Measurements from ENCODE around the gene MTG2.

The MTG2 gene

GRCh38 chr20:62182469-62183425, at the start of gene MTG2:
Gene MTG2 (plus strand): TSS chr20:62183028. CDS start chr20:62193421, 10,393 bp downstream.
- no peak for FAIRE-seq

DNA sequence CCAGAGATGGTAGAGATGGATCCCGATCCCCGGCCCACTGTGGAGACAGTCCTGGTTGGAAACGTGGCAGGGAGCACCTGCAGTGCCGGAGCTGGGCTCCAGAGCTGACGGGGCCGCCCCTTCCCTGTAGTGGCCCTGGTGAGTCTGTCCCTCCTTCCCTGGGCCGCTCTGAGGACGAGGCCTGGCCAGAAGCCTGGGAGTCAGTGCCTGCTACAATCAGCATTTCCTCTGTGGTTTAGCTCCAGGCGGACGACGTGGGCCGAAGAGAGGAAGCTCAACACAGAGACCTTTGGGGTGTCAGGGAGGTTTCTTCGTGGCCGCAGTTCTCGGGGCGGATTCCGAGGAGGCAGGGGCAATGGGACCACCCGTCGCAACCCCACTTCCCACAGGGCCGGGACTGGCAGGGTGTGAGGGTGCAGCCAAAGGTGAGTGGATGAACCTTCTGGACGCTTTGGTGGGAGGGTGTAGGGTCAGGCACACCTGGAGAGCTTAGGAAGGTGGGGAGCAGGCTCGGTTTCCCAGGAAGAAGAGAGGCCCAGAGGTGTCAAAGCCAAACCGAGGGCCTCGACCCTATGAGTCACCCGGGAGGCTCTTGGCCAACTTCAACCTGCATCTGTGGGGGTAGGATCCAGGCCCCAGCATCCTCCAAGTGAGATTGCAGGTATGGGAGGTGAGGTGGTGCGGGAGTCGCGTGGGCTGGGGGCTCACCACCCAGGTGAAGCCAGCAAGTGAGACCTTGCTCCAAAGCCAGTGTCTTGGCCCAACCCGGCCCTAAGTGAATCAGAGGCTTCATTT, 49.6 kb upstream of the MTG2 start:
- no peak for FAIRE-seq

DNA sequence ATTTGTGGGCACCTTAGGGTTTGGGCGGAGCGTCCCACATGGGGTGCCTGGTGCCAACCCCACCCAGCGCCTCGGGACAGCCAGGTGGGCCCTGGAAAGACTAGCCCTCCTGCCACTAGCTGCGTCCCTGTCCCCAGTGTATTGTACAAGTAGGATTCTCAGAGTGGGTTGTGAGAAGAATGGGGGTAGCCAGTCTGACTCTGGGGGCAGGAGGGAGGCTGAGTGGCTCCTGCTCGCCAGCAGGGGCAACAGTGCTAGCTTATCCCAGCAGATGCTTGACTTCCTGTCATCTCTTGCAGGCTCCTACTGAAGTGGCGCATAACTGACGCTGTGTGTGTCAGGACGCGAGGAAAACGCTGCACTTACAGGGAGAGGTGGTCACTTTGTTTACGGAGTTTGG, 49.0 kb upstream of the MTG2 start:
- FAIRE-seq = no peak

DNA sequence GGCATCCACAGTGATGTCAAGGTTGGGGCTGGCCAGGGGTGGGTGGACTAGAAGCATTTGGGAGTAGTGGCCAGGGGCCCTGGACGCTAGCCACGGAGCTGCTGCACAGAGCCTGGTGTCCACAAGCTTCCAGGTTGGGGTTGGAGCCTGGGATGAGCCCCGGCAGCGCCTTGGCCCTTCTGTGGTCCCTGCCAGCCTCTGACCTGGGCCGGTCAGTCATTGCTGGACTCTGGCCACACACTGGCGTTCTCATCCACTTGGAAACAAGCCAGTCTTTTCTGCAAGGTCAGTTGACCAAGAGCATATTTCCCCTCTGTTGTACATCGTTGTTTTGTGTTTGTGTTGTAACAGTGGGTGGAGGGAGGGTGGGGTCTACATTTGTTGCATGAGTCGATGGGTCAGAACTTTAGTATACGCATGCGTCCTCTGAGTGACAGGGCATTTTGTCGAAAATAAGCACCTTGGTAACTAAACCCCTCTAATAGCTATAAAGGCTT, 48.0 kb upstream of the MTG2 start:
- FAIRE-seq = no peak

DNA sequence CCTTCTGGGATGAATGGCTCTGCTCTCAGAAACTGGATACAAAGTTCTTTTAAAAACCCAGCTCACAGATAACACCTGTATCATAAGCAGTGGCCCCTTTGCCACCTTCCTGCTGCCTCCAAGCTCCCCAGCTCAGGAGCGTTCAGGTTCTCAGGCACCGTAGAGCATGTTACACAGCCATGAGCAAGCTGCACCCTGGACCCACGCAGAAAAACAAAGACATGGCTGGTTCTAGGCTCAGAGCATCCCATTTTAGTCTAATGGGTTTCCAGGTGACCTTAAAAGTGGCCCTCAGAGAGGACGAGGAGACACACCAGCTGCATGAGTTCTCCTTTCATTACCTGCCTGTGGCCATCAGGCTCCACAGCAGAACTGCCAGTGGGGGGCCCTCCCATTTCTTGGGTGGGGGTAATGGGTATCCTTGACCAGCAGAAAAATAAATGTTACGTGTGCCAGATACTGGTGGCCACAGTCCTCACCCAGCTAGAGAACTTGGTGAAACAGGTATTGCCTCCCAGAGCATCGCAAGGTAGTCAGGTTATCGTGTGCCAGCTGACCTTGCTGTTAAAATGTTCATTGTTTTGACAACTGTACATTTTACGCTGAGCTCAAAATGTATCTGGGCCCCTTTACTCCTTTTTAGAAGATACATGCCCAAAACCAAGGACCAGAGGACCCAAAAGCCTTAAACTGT, 47.1 kb upstream of the MTG2 start:
- no peak for FAIRE-seq

- FAIRE-seq = peak; percentile 79
Observed at GRCh38 chr20:62136283-62137091, 46.3 kb upstream of the MTG2 start.

- FAIRE-seq = no peak
Observed at GRCh38 chr20:62137092-62137384, 45.8 kb upstream of the MTG2 start.

- no peak for FAIRE-seq
Observed at GRCh38 chr20:62137478-62138203, 45.2 kb upstream of the MTG2 start.

- no peak for FAIRE-seq
Observed at GRCh38 chr20:62138204-62138543, 44.7 kb upstream of the MTG2 start.

GRCh38 chr20:62138912-62139311, 43.9 kb upstream of the MTG2 start:
- FAIRE-seq = no peak

DNA sequence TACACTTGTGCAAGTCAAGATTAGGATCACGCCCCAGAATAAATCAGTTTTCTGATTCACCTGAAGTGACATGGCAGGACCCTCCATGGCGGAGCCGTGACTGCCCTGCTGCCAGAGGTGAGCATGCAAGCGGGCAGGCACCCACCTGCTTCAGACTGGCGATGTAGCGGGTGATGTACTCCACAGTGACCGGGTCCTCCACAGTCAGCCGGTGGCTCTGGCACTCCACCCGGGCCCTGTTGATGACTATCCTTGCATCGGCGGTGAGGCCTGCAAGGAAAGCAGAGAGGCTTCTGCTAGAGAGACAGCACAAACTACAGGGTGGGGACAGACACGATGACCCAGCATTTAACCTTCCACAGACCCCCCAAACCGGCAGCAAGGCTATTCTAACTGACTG, 43.2 kb upstream of the MTG2 start:
- FAIRE-seq = no peak

GRCh38 chr20:62141043-62141396, 41.8 kb upstream of the MTG2 start:
- no peak for FAIRE-seq

- FAIRE-seq = no peak
Observed at GRCh38 chr20:62141397-62142251, 41.2 kb upstream of the MTG2 start.

GRCh38 chr20:62142252-62143080, 40.4 kb upstream of the MTG2 start:
- no peak for FAIRE-seq

DNA sequence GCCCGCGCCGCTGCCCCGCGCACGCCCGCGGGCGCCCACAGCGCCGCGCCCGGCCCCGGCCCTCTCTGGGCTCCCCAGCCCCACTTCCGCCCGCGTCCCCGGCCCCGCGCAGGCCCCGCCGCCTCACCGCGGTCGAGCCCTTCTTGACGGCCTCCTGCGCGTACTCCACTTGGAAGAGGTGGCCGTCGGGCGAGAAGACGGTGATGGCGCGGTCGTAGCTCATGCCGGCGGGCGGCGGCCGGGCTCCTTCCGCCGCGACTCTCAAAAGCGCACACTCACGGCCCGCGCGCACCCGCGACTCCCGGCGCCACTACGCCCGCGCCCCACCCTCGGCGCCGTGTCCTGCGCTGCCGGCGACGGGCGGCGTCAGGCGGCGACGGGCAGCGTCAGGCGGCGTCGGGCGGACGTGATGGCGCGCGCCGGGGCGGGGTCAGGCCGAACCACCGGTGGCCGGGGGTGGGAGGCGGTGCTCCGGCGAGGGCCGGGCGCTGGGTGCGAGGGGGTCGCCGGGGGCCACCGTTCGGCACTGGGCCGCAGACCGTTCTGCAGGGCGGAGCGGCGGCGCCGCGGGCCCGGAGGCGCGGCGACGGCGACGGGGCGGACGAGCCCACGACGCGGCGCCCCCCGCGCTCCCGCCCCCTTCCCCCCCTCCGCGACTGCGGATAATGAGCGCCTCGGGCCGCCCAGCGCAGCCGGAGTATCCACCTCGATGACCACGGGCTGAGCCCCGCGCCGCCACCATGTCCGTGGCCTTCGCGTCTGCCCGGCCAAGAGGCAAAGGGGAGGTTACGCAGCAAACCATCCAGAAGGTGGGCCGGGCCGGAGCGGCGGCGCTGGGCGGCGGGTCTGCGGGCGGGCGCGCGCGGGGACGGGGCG, 39.5 kb upstream of the MTG2 start, which contains the start of the genes PSMA7 and SS18L1:
PSMA7 (minus strand) TSS at position 314 of the 876 bp plus-strand sequence; CDS start at position 223, 91 bp downstream.
SS18L1 (plus strand) TSS at position 689 of the 876 bp plus-strand sequence; CDS start at position 741, 52 bp downstream.
- no peak for FAIRE-seq

GRCh38 chr20:62143957-62144825, 38.6 kb upstream of the MTG2 start:
- FAIRE-seq = no peak

GRCh38 chr20:62145688-62146018, 37.2 kb upstream of the MTG2 start:
- FAIRE-seq = no peak

All from G401.6 (cell line).